ENCODE measurements around the gene PLA2G5. TPM values are rescaled to one million over a fixed set of nuclear protein-coding genes. Genes with fewer than 3 reads are reported as not detected.
"Not testable (repeated sequence)": the region's sequence is repeated elsewhere in the genome, so short reads cannot be mapped to it uniquely, and the experiment has no call there.

The PLA2G5 gene
- total RNA-seq, 1 experiment from 2014 or later, result not detected

DNA sequence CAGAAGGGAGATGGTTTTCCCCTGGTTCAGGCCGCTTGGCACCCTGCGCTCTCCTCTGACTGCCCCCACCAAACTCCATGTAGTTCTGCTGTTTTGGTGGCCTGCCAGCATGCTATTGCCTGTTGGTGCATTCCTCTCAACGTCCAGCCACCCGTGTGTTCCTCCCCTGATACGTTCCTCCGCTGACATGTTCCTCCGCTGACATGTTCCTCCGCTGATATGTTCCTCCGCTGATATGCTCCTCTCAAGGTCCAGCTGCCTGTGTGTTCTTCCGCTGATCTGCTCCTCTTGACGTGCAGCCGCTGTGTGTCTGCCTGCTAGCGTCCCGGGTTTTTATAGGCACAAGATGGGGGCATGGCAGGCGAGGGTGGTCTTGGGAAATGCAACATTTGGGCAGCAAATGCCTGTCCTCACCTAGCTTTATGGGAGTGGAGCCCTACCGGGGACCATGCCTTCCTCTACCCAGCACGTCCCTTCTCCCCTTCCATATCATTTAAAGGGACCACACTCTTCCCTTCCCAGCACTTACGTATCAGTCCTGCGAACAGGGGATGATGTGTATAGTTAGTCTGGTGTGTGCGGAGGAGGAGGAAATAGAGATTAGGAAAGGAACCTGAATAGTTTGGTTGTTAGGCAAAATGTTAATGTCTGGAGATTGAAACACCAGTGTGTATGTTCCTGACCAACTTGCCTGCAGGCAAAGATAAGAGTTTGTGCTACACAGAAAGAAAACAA lies 40.6 kb upstream of the PLA2G5 start:
- no peak for DNase-seq
- no peaks in the 10 kb centered on the region for H3K79me2 ChIP-seq (ENCODE audit: low read depth)
- no peaks in the 10 kb centered on the region for H3K9me3 ChIP-seq (ENCODE audit: insufficient read depth, low read depth)
- no peaks in the 10 kb centered on the region for H3K9me2 ChIP-seq (ENCODE audit: insufficient read depth)
- H2AFZ ChIP-seq, result no peak overlapping the region
- no peaks in the 10 kb centered on the region for H3K4me1 ChIP-seq (replicated peaks; ENCODE audit: insufficient read depth)
- intact Hi-C loops (cut with micrococcal nuclease; ENCODE audit: unreplicated experiment), result no loop called here
- no peak overlapping the region for H3K4me3 ChIP-seq
- no peak overlapping the region for H3K27ac ChIP-seq
- H3F3A ChIP-seq (ENCODE audit: insufficient read depth, low read depth), result no peaks in the 10 kb centered on the region
- TF ChIP-seq, protein P1, sequence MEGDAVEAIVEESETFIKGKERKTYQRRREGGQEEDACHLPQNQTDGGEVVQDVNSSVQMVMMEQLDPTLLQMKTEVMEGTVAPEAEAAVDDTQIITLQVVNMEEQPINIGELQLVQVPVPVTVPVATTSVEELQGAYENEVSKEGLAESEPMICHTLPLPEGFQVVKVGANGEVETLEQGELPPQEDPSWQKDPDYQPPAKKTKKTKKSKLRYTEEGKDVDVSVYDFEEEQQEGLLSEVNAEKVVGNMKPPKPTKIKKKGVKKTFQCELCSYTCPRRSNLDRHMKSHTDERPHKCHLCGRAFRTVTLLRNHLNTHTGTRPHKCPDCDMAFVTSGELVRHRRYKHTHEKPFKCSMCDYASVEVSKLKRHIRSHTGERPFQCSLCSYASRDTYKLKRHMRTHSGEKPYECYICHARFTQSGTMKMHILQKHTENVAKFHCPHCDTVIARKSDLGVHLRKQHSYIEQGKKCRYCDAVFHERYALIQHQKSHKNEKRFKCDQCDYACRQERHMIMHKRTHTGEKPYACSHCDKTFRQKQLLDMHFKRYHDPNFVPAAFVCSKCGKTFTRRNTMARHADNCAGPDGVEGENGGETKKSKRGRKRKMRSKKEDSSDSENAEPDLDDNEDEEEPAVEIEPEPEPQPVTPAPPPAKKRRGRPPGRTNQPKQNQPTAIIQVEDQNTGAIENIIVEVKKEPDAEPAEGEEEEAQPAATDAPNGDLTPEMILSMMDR (conservative IDR thresholded peaks at IDR 0.05), result no peak
- no peak for TF ChIP-seq EZH2 (IDR thresholded peaks at IDR 0.05; ENCODE audit: low read depth)
- no peaks in the 10 kb centered on the region for H3K27me3 ChIP-seq (ENCODE audit: insufficient read depth, low read depth)
- POLR2A ChIA-PET (ENCODE audit: unreplicated experiment), result no interaction called here
- no peak overlapping the region for H3K4me2 ChIP-seq
- no peaks in the 10 kb centered on the region for H4K20me1 ChIP-seq (ENCODE audit: insufficient read depth)
- no TSS peak for BruUV-seq (replicated peaks)
- CTCF ChIA-PET, result no interaction called here
- no peaks in the 10 kb centered on the region for H3K36me3 ChIP-seq (ENCODE audit: low read depth)

DNA sequence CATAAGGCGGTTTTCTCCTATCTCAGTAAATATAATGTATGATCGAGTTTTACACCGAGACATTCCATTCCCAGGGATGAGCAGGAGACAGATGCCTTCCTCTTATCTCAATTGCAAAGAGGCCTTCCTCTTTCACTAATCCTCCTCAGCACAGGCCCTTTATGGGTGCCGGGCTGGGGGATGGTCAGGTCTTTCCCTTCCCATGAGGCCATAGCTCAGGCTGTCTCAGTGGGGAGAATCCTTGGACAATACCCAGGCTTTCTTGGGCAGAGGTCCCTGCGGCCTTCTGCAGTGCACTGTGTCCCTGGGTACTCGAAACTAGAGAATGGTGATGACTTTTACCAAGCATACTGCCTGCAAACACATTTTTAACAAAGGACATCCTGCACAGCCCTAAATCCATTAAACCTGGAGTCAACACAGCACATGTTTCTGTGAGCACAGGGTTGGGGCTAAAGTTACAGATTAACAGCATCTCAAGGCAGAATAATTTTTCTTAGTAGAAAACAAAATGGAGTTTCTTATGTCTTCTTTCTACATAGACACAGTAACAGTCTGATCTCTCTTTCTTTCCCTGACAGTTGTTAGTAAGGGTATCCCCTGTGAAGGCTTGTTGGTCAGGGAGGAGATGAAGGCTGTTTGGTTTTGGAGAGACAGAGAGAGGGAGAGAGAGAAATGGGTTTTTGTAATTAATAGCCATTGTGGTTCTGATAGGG lies 39.4 kb upstream of the PLA2G5 start:
- H3K36me3 ChIP-seq (ENCODE audit: low read depth); H3K9me3 ChIP-seq (ENCODE audit: insufficient read depth, low read depth); H3K4me3 ChIP-seq; H3K79me2 ChIP-seq (ENCODE audit: low read depth); H2AFZ ChIP-seq; DNase-seq; H3K4me2 ChIP-seq; POLR2A ChIA-PET (ENCODE audit: unreplicated experiment); H3K9me2 ChIP-seq (ENCODE audit: insufficient read depth); intact Hi-C loops (cut with micrococcal nuclease; ENCODE audit: unreplicated experiment); H3K4me1 ChIP-seq (replicated peaks; ENCODE audit: insufficient read depth); CTCF ChIA-PET; H3K27me3 ChIP-seq (ENCODE audit: insufficient read depth, low read depth); BruUV-seq (replicated peaks); H3F3A ChIP-seq (ENCODE audit: insufficient read depth, low read depth); H3K27ac ChIP-seq; H4K20me1 ChIP-seq (ENCODE audit: insufficient read depth): not testable (repeated sequence)

DNA sequence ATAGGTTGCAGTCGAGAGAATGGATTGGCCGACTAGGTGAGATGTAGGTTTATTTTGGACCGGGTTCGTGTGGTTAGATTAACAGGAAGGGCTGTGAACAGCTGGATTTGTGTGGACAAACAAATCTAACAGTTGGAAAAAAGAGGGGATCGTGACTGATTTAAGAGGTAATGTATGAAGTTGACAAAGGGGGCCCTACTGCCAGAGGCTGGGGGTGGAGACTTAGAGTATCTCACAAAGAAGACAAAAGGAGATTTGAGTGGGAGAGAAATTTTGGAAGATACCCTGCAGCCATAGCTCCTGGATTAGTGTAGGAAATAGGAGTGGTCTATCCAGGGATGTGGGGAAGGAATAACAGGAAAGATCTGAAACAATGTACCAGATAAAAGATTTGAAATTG lies 38.8 kb upstream of the PLA2G5 start:
- CTCF ChIA-PET, result no interaction called here
- H3K4me1 ChIP-seq (replicated peaks; ENCODE audit: insufficient read depth), result no peaks in the 10 kb centered on the region
- no peaks in the 10 kb centered on the region for H3K36me3 ChIP-seq (ENCODE audit: low read depth)
- no peak overlapping the region for H3K4me2 ChIP-seq
- no peaks in the 10 kb centered on the region for H3K27me3 ChIP-seq (ENCODE audit: insufficient read depth, low read depth)
- no peak overlapping the region for H3K27ac ChIP-seq
- no peak for DNase-seq
- intact Hi-C loops (cut with micrococcal nuclease; ENCODE audit: unreplicated experiment), result no loop called here
- POLR2A ChIA-PET (ENCODE audit: unreplicated experiment), result no interaction called here
- H3K9me2 ChIP-seq (ENCODE audit: insufficient read depth), result no peaks in the 10 kb centered on the region
- H3K79me2 ChIP-seq (ENCODE audit: low read depth), result no peaks in the 10 kb centered on the region
- no peaks in the 10 kb centered on the region for H4K20me1 ChIP-seq (ENCODE audit: insufficient read depth)
- BruUV-seq (replicated peaks), result no TSS peak
- no peak overlapping the region for H2AFZ ChIP-seq
- TF ChIP-seq, protein P1 (conservative IDR thresholded peaks at IDR 0.05), result no peak
- TF ChIP-seq EZH2 (IDR thresholded peaks at IDR 0.05; ENCODE audit: low read depth), result no peak
- H3F3A ChIP-seq (ENCODE audit: insufficient read depth, low read depth), result no peaks in the 10 kb centered on the region
- H3K4me3 ChIP-seq, result no peak overlapping the region
- H3K9me3 ChIP-seq (ENCODE audit: insufficient read depth, low read depth), result no peaks in the 10 kb centered on the region

Measured in PC-9 (cell line).